Right lobe of liver (tissue), 4 donors: Measurements from ENCODE around the gene MAP3K10.

ENCODE experiments used
- CTCF ChIP-seq, 4 donors: fragments of 200-600 bp in 3 of 4; fragments of 450-650 bp in 1 of 4; IDR thresholded peaks; one replicate each; pipeline versions ENCODE4 v1.5.1 to v1.8.0; 2016 to 2022; ENCODE audit warnings: antibody characterized with exemption in 4 of 4, mild to moderate bottlenecking in 2 of 4
- POLR2A ChIP-seq: fragments of 450-650 bp; IDR thresholded peaks from one replicate; pipeline ENCODE4 v1.6.1; 2017; ENCODE audit warnings: antibody characterized with exemption, mild to moderate bottlenecking
- donor health status: DM: no; HTN: no; CAD: no.
- donor health status: DM: no; HTN: no; CAD: no.
- donor health status: DM: no; HTN: yes; CAD: no.

GRCh38 chr19:40154121-40154680 lies 37.0 kb upstream of the MAP3K10 start:
- no peak for TF ChIP-seq CTCF (IDR thresholded peaks at IDR 0.05)
- no peak for TF ChIP-seq POLR2A
